NCI-H2081 (cell line): ENCODE results near the gene SPACA4.
A peak's percentile ranks its signal among the peaks of the same experiment; 100 is the strongest.
"Not testable (repeated sequence)": the region's sequence is repeated elsewhere in the genome, so short reads cannot be mapped to it uniquely, and the experiment has no call there.

Experiments used
- DNase-seq, 2 experiments: peaks; one replicate each; lab custom pipeline; 2025; lab: John Stamatoyannopoulos, UW

The SPACA4 gene

DNA sequence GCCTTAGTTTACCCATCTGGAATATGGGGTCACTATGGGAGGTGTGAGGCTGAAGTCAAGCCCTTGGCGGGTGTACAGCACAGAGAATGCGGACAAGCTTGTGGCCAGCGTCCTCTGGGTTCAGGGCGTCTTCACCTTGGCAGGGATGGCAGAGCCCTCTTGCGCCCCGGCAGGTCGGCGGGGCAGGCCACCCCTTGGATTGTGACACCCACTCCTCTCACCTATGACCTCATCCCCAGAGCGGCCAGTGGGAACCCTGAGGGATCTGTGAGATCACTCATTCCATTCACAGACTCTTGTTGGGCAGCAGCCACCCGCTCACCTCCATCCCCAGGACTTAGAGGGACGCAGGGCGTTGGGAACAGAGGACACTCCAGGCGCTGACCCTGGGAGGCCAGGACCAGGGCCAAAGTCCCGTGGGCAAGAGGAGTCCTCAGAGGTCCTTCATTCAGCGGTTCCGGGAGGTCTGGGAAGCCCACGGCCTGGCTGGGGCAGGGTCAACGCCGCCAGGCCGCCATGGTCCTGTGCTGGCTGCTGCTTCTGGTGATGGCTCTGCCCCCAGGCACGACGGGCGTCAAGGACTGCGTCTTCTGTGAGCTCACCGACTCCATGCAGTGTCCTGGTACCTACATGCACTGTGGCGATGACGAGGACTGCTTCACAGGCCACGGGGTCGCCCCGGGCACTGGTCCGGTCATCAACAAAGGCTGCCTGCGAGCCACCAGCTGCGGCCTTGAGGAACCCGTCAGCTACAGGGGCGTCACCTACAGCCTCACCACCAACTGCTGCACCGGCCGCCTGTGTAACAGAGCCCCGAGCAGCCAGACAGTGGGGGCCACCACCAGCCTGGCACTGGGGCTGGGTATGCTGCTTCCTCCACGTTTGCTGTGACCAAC lies at the start of gene SPACA4:
SPACA4 (plus strand) TSS at position 280 of the 896 bp plus-strand sequence; CDS start at position 517, 237 bp downstream.
- DNase-seq, result no peak

GRCh38 chr19:48556825-48557224 lies 49.7 kb upstream of the SPACA4 start:
- no peak for DNase-seq

GRCh38 chr19:48558018-48558684 lies 48.4 kb upstream of the SPACA4 start:
- no peak for DNase-seq

DNA sequence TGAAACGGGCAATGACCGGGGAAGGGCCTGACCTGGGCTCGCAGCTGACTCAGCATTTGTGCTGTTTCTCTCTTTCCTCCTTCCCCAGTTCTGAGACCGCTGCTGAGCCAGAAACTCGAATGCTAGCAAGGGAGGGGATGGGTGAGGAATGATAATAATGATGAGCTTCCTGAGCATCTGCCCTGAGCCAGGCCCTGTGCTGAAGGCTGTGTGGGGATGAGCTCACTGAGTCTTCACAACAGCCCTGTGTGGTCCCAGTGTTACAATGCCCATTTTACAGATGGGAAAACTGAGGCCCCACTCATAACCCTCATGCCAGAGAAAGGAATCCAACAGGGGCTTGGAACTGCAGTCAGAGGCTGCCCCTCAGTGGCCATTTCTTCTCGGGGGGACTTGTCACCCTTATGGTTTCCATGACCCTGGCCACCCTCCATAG lies 46.4 kb upstream of the SPACA4 start:
- no peak for DNase-seq

GRCh38 chr19:48561412-48561811 lies 45.1 kb upstream of the SPACA4 start:
- no peak for DNase-seq

- no peak for DNase-seq
Measured at GRCh38 chr19:48565090-48565489, 41.5 kb upstream of the SPACA4 start.

DNA sequence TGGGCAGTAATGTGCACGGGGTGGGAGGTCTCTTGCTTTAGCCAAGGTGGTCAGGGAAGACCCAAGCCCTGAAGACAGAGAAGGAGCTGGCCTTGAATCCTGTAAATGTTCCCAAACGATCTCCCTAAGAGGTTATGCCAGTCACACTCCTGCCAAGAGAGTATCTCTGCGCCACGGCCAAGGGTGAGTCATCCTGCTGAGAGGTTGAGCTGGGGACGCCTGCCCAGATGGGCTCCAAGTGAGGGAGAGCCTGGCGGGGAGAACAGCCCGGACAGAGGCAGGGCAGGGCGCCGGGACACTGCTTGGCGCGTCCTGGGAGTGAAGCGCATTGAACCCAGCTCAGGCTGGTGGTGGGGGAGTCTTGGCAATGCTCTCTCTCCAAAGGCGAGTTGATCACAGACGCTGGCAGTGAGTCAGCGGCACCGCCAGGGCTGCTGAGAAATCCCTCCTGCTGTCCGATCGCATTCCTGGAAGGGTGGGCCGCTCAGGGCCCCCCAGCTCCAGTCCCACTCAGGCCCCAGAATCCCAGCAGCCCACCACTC lies 38.1 kb upstream of the SPACA4 start:
- no peak for DNase-seq

DNA sequence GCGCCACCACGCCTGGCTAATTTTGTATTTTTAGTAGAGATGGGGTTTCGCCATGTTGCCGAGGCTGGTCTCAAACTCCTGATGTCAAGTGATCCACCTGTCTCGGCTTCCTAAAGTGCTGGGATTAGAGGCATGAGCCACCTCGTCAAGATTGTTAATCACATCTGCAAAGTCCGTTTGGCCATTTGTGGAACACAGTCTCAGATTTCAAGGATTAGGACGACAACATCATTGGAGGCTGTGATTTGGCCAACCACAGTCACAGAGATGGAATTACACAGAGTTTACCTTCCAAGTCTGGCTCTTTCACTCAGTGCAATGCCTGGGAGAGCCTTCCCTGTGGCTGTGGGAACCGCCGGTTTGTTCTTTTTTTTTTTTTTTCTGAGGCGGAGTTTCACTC lies 36.7 kb upstream of the SPACA4 start:
- DNase-seq, result no peak

- DNase-seq, result no peak
Measured at GRCh38 chr19:48571378-48572162, 35.0 kb upstream of the SPACA4 start.

DNA sequence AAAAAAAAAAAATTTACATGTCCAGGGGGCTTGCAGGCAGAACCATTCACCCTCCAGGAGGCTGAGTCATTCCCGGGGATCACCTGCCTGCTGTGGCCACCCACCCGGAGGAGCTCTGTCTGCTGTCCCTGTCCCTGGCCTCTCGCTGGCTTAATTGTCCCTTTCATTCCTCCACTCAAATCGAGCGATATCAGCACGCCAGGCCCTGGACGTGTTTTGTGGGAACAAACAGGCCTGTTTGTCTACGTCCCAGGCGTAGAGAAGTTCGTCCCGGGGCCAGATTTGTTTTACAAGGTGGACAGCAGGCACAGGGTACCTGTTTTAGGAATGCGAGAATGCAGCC lies 33.4 kb upstream of the SPACA4 start:
- no peak for DNase-seq

DNA sequence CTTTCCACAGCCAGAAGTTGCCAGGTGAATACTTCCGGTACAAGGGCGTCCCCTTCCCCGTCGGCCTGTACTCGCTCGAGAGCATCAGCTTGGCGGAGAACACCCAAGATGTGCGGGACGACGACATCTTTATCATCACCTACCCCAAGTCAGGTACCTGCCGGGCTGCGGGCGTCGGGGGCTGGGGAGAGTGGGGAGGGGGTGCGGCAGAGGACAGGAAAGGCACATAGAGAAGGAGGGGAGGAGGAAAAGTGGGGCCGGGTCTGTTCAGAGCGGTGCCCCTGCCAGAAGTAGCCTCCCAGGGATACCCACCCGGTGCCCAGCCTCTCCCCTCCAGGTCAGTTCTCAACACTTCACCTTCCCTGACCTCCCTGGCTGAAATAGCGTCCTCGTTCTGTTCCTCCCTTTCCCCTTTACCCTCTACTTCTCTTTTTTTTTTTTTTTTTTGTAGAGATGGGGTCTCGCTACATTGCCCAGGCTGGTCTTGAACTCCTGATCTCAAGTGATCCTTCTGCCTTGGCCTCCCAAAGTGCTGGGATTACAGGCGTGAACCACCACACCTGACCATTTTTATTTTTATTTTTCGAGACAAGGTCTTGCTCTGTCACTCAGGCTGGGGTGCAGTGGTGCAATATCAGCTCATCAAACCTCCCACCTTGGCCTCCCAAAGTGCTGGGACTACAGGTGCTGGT lies 30.5 kb upstream of the SPACA4 start:
- no peak for DNase-seq

GRCh38 chr19:48577908-48578307 lies 28.6 kb upstream of the SPACA4 start:
- not testable (repeated sequence) for DNase-seq

DNA sequence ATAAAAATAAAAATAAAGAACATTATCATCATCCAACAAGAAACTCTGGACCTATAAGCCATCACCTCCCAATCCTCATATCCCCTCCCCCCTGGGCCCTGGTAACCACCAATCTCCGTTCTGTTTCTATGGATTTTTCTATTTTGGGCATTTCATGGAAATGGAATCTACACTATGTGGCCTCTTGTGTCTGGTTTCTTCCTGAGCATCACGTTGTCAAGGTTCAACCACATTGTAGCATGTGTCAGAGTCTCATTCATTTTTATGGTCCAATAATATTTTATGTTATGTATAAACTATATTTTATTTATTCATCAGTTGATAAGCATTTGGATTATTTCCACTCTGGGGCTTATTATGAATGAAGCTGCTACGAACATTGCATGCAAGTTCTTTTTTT lies 27.7 kb upstream of the SPACA4 start:
- DNase-seq, result no peak

DNA sequence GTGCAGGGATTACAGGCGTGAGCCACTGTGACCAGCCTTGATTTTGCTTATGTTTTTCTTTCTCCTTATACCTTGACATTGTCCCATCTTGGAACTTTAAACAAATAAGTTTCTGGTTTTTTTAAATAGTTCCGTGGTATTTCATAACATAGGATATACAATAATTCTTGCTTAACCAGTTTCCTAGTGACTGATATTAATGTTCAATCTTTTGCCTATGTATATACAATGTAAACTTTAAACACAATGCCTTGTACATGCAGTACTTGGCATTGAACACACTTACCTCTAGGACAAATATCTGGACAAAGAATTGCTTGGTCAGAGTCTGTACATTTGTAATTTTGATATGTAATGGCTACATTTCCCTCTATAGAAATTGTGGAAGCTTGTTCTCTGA lies 24.4 kb upstream of the SPACA4 start:
- DNase-seq, result no peak

- no peak for DNase-seq
Measured at GRCh38 chr19:48587387-48587786, 19.2 kb upstream of the SPACA4 start.

- peak; percentile 82 to 83 for DNase-seq
Measured at GRCh38 chr19:48588670-48589401, 17.7 kb upstream of the SPACA4 start.

GRCh38 chr19:48591021-48591420 lies 15.5 kb upstream of the SPACA4 start:
- no peak for DNase-seq

DNA sequence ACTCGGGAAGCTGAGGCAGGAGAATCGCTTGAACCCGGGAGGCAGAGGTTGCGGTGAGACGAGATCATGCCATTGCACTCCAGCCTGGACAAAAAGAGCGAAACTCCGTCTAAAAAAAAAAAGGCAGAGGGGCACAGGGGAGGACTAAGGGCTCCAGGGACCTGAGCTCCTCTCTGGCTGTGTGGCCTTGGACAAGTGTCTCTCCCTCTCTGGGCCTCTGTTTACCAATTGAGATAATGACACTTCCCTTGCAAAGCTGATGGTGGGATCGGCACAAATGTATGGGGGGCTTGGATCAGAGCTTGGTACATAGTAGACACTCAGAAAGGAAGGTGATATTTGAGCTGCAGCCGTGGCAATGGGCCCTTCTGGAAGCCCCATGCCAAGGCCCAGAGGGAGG lies 11.4 kb upstream of the SPACA4 start:
- no peak for DNase-seq

DNA sequence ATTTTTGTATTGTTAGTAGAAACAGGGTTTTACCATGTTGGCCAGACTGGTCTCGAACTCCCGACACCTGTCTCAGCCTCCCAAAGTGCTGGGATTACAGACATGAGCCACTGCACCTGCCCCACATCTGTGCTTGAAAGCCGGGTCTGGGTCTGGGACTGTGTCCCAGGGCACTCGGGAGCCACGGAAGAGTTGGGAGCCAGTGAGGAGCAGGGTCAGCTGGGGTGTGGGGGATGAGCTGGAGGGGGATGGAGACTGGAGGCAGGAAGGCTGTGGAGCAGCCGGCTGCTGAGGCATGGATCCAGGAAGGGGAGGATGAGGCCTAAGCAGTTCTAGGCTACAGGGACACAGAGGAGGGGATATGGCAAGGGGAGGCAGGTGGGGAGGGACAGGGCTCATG lies 10.7 kb upstream of the SPACA4 start:
- no peak for DNase-seq

- DNase-seq, result no peak
Measured at GRCh38 chr19:48596237-48596636, 10.3 kb upstream of the SPACA4 start.
